GM19438 (cell line): ENCODE results near the gene KCNIP4.

ENCODE experiments used
- ATAC-seq: cut with Tn5 transposase; IDR thresholded peaks from one replicate; pipeline ENCODE4 v1.9.1; 2021; ENCODE audit warnings: low read depth; ENCODE audit not compliant: unreplicated experiment

Gene KCNIP4

GRCh38 chr4:21134994-21135393 is 813.6 kb downstream of the KCNIP4 start:
- no peak for ATAC-seq

- ATAC-seq: no peak
Observed at GRCh38 chr4:21130606-21131005, 818.0 kb downstream of the KCNIP4 start.

GRCh38 chr4:21126014-21126512 is 822.5 kb downstream of the KCNIP4 start:
- ATAC-seq: no peak

DNA sequence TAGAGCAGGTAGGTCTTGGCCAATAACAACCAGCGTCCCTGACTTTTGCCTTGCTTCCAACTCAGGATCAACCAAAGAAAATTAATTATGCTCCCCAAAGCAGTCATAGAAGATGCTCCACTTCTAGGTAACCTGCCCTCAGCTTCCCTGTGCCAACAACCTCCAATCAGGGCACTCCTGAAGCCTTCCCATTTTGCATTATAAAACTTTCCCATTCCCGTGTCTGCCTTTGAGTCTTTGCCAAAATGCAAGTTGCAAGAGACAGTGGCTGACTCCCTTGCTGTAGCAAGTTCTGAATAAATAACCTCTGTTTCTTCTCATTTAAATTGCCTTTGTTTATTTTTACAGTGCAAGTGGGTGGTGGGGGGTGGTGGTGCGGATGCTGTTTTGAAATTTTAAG is 830.3 kb downstream of the KCNIP4 start:
- ATAC-seq: no peak

DNA sequence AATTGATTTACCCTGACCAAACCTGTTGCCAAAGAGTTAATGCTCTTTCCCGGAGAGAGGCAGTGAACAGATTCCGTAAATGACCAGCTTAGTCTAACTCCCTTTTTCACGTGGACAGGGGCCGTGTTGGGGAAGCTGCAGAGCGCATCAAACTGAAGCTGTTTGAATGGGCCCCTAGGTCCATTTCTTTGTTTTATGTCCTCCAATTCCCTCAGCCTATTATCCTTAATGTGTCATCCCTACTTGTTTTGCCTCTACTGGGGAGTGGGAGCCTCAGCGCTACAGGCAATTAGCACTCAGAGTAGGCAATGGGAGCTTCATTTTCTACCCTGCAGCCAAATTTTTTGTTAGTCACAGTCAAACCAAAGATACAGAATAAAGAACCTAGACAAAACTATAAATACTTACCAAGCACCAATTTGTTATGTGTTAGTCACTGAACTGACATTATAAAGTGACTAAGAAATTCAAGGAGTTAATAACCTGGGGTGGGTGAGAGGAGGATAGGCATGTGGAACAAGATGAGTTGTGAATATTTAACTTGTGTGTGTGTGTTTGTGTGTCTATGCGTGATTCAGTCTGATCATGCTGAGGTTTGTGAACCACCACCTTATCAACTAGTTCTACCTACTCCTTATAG is 830.9 kb downstream of the KCNIP4 start:
- ATAC-seq: no peak

- no peak for ATAC-seq
Observed at GRCh38 chr4:21113496-21114223, 834.9 kb downstream of the KCNIP4 start.

GRCh38 chr4:21102667-21103066 is 845.9 kb downstream of the KCNIP4 start:
- ATAC-seq: no peak

DNA sequence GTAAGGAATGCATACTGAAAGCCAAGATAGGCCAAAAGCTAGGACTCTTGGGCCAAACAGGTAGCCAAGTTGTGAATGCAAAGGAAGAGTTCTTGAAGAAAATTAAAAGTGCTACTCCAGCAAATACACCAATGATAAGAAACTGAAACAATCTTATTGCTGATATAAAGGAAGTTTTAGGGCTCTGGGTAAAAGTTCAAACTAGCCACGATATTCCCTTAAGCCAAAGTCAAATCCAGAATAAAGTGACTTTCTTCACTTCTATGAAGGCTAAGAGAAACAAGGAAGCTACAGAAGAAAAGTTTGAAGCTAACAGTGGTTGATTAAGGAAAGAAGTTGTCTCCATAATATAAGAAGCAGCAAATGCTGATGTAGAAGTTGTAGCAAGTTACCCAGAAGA is 850.7 kb downstream of the KCNIP4 start:
- no peak for ATAC-seq

GRCh38 chr4:21097026-21097425 is 851.5 kb downstream of the KCNIP4 start:
- ATAC-seq: no peak

DNA sequence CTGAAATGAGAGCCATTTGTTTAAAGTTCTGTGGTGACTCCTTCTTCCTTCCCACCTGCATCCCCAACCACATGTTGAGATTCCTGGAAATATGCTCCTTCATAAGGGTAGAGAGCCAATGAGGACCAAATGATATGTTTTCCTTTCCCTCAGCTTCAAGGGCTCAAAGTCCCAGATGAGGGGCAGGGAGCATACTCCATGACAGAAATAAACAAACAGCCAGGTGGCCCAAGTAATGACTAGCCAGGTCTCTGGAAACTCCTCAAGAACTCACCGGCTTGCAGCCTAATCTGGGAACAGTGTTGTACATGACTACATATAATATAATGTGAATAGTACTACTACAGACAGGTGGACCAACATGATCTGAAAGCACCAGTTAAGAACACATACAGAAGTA is 856.0 kb downstream of the KCNIP4 start:
- no peak for ATAC-seq

DNA sequence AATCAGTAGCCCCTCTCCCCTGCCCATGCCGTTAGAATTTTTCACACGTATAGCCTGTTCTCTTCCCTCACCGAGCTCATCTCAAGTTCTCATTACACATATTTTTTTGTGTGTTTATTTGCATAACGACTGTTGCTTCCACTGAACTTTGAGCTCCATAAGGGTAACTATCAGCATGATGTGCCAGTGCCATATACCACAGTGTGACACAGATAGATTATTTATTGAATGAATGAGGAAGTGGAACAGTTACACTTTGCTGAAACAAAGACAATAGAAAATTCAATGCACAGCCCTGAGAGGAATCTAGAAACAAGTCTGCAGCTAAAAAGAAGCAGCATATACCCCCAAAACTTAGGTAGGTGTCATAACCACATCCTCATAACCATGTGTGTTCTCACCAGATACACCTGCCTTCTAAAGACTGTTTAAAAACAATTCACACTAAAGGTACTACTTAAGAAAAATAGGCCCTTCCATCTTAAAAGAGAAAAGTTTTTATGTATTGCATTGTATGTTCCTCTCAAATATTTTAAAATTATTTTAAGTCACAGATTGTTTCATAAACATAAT is 858.4 kb downstream of the KCNIP4 start:
- no peak for ATAC-seq

DNA sequence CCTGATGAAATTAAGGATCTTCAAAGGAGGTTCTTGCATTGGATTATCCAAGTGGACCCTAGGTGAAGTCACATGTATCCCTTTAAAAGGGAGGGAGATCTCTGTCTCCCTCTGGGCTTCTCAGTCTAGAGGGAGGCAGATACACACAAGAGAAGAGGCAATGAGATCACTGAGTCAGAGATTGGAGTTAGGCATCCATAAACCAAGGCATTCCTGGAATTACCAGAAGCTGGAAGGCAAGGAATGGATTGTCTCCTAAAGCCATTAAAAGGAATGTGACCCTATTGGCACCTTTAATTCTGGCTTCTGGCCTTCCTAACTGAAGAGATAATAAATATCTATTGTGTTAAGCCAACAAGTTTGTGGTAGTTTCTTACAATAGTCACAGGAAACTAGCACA is 865.2 kb downstream of the KCNIP4 start:
- no peak for ATAC-seq

DNA sequence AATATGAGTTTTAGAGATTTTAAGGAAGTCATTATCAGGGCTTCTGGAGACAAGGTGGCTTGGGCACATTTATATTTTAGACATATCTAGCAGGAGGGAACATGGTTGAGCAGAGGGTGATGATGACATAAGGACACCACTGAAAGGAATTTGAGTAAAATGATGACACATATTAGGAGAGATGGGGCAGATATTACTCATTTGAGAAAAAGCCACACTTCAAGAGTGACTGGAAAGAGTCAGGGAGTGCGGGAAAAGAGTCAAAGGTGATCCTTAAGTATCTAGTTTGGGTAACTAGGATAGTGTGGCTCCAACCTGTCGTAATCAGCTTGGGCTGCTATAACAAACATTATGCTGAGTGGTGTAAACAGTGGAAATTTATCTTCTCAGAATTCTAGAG is 870.6 kb downstream of the KCNIP4 start:
- no peak for ATAC-seq

- no peak for ATAC-seq
Observed at GRCh38 chr4:21067351-21067750, 881.2 kb downstream of the KCNIP4 start.

GRCh38 chr4:21061902-21062301 is 886.7 kb downstream of the KCNIP4 start:
- ATAC-seq: no peak

GRCh38 chr4:21046141-21046540 is 902.4 kb downstream of the KCNIP4 start:
- ATAC-seq: no peak

DNA sequence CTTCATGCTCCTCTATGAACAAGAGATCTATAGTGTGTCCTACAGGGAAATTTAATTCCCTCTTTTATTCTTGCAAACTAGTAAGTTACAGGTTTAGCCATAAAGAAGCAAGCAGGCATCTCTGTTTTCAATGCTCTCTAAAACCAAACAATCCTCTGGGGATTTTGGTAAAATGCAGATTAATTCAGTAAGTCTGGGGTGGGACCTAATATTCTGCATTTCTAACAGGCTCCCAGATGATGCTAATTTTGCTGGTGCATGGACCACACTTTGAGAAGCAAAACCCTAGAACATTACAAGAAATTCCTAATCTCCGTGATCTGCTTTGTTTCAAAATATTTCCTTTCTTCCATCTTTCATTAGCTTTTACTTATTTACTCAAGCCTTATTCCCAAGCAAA is 903.5 kb downstream of the KCNIP4 start:
- no peak for ATAC-seq

GRCh38 chr4:21041708-21042107 is 906.9 kb downstream of the KCNIP4 start:
- ATAC-seq: no peak

DNA sequence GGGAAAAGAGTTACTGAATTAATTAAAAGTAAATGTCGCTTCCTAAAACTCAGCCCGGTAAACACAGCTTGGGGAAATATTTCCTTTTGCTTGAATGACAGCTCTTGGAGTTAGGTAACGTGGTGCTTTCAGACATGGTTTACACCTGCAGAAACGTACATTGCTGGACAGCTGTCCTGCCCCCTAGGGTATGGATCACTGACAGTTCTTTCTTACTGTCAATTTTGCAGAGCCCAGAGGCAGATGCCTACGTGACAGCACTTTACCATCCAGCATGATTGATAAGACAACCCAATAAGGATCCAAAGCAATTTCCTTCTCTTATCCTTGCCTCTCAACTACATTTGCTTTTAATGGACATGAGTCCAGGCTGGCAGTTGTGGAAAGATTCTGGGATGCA is 913.8 kb downstream of the KCNIP4 start:
- no peak for ATAC-seq

DNA sequence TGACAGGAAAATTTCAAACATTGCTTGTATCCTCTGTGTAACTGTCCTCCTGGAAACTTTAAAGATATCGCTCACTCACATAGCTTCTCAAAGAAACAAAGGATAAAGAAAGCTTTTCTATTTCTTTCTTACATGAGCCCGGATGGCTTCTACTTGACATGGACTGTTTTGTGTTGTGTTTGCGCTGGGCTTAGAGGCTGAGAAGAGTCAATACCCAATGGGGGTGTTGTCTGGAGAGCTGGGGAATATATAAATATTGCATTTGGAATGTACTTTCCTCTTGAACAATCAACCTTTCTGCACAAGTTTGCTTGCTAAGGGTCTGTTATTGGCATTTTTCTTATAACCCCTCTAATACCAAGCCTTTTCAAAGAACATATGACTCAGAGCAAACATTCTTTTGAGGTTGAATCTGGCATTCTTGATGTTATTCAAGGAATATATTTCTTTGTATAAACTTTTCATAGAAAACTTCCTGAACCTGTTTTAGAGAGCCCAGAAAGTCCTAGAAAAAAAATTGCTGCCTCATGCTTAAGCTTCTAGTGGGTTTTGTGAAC is 916.4 kb downstream of the KCNIP4 start:
- ATAC-seq: no peak

GRCh38 chr4:21018817-21019216 is 929.8 kb downstream of the KCNIP4 start:
- no peak for ATAC-seq

GRCh38 chr4:21013501-21013900 is 935.1 kb downstream of the KCNIP4 start:
- ATAC-seq: no peak
